WTC11 (cell line): ENCODE data around the gene CLMP. TPM values are rescaled to one million over a fixed set of nuclear protein-coding genes. Genes with fewer than 3 reads are reported as not detected.

Source experiments
- ATAC-seq: fragments of 200-7000 bp; cut with Tn5 transposase; 2 replicates; pipeline ENCODE4 v1.10.0; 2021; ENCODE audit warnings: mild to moderate bottlenecking, moderate library complexity
- CTCF ChIA-PET: fragments of 300-600 bp; sonication (Branson Sonifier 250); formaldehyde crosslinking; loops from one replicate; lab custom pipeline; 2021; ENCODE audit warnings: antibody characterized with exemption; lab: Charles Lee
- POLR2A ChIA-PET: fragments of 350-600 bp; sonication (Branson Sonifier 250); formaldehyde crosslinking; loops from one replicate; lab custom pipeline; 2021; ENCODE audit warnings: antibody characterized with exemption; lab: Charles Lee
- DNase-seq: peaks from one replicate; pipeline ENCODE4 v3.0.0; 2021; ENCODE audit warnings: low spot score
- H3K27ac Mint-ChIP-seq: 2 replicates; pipeline ENCODE4 v1.8.0; 2021; ENCODE audit warnings: mixed read lengths
- H3K27me3 Mint-ChIP-seq: 2 replicates; pipeline ENCODE4 v1.8.0; 2021; ENCODE audit warnings: low read depth, mild to moderate bottlenecking, moderate library complexity, mixed read lengths
- H3K36me3 Mint-ChIP-seq: 2 replicates; pipeline ENCODE4 v1.8.0; 2021; ENCODE audit warnings: mixed read lengths
- H3K4me1 Mint-ChIP-seq: 2 replicates; pipeline ENCODE4 v1.8.0; 2022; ENCODE audit warnings: mixed read lengths
- H3K4me3 Mint-ChIP-seq: 2 replicates; pipeline ENCODE4 v1.8.0; 2021; ENCODE audit warnings: mild to moderate bottlenecking, moderate library complexity, mixed read lengths
- H3K9me3 Mint-ChIP-seq: 2 replicates; pipeline ENCODE4 v1.8.0; 2021; ENCODE audit warnings: mixed read lengths
- EMX1 ChIP-seq: fragments of 250-450 bp; sonication (Bioruptor Pico); IDR thresholded peaks from 2 replicates; pipeline ENCODE4 v1.8.0; 2021; ENCODE audit warnings: mild to moderate bottlenecking
- FOXJ3 ChIP-seq: sonication (generic); formaldehyde crosslinking; IDR thresholded peaks from 2 replicates; pipeline ENCODE4 v1.9.0; 2021; ENCODE audit warnings: missing genetic modification reagents, mild to moderate bottlenecking, borderline replicate concordance
- NFE2L1 ChIP-seq: sonication (generic); formaldehyde crosslinking; IDR thresholded peaks from 2 replicates; pipeline ENCODE4 v1.8.1; 2023; ENCODE audit warnings: missing genetic modification reagents
- TCF7 ChIP-seq: sonication (generic); formaldehyde crosslinking; IDR thresholded peaks from 2 replicates; pipeline ENCODE4 v1.8.0; 2022; ENCODE audit warnings: mild to moderate bottlenecking, low read depth, missing genetic modification reagents, moderate library complexity
- USF2 ChIP-seq: sonication (generic); formaldehyde crosslinking; IDR thresholded peaks from 2 replicates; pipeline ENCODE4 v1.8.1; 2023; ENCODE audit warnings: mild to moderate bottlenecking, missing genetic modification reagents, moderate library complexity
- ZNF263 ChIP-seq: sonication (generic); formaldehyde crosslinking; IDR thresholded peaks from 2 replicates; pipeline ENCODE4 v1.8.1; 2022; ENCODE audit warnings: low read depth, mild to moderate bottlenecking, moderate library complexity, missing genetic modification reagents
- total RNA-seq: library from RNA; stranded (reverse); gene quantifications from 3 replicates; pipeline ENCODE4 v1.2.3, GENCODE V29; 2021
- TF ChIP-seq, protein P1 (sequence below): fragments of 200-600 bp; IDR thresholded peaks from 2 replicates; pipeline ENCODE4 v1.8.0; 2022; ENCODE audit warnings: antibody characterized with exemption
- TF ChIP-seq, protein P2 (sequence below): sonication (generic); formaldehyde crosslinking; IDR thresholded peaks from 2 replicates; pipeline ENCODE4 v1.8.0; 2022; ENCODE audit warnings: mild to moderate bottlenecking, missing genetic modification reagents
- TF ChIP-seq, protein P3 (sequence below): sonication (generic); formaldehyde crosslinking; IDR thresholded peaks from 2 replicates; pipeline ENCODE4 v1.8.1; 2022; ENCODE audit warnings: missing genetic modification reagents, borderline replicate concordance
- TF ChIP-seq, protein P4 (sequence below): sonication (generic); formaldehyde crosslinking; IDR thresholded peaks from 2 replicates; pipeline ENCODE4 v1.8.1; 2022; ENCODE audit warnings: mild to moderate bottlenecking, missing genetic modification reagents, moderate library complexity, borderline replicate concordance
- TF ChIP-seq, protein P5 (sequence below): sonication (generic); formaldehyde crosslinking; conservative IDR thresholded peaks from 2 replicates; pipeline ENCODE4 v1.8.1; 2023; ENCODE audit warnings: mild to moderate bottlenecking, low read depth, missing genetic modification reagents, moderate library complexity

The CLMP gene
- total RNA-seq, 1 experiment from 2014 or later, result 20.0 TPM

DNA sequence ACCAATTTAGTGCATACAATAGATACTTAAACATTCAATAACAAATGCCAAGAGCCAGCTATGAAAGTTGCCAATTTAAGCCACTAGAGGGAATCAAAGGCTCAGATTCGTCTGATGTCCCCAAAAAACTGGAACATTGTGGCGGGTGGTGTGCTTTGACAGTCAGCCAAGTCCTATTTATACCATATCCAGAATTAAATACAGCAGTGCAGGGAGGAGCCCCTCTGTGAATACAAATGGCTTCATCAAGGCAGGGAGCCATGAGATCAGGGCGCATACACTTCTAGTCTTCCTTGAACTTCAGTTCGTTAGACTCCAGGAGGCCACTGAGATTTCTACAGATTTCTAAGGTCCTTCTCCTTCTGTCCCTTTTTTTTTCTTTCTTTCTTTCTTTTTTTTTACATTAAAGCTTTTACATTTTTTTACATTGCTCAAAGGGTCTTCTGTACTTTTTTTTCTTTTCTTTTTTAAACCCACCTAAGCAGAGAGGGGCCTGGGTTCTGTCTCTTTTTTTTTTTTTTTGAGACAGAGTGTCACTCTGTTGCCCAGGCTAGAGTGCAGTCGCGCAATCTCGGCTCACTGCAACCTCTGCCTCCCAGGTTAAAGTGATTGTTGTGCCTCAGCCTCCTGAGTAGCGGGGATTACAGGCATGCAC is 91.6 kb downstream of the CLMP start:
- POLR2A ChIA-PET, result interaction anchor here (0.9 kb wide), 1 partner anchor 304 kb away, joined by 3 read pairs; no protein-coding TSS in a partner anchor
- ATAC-seq, result peak; percentile 65
- TF ChIP-seq EMX1 (CRISPR knock-in tag), result no peak
- TF ChIP-seq, protein P1, sequence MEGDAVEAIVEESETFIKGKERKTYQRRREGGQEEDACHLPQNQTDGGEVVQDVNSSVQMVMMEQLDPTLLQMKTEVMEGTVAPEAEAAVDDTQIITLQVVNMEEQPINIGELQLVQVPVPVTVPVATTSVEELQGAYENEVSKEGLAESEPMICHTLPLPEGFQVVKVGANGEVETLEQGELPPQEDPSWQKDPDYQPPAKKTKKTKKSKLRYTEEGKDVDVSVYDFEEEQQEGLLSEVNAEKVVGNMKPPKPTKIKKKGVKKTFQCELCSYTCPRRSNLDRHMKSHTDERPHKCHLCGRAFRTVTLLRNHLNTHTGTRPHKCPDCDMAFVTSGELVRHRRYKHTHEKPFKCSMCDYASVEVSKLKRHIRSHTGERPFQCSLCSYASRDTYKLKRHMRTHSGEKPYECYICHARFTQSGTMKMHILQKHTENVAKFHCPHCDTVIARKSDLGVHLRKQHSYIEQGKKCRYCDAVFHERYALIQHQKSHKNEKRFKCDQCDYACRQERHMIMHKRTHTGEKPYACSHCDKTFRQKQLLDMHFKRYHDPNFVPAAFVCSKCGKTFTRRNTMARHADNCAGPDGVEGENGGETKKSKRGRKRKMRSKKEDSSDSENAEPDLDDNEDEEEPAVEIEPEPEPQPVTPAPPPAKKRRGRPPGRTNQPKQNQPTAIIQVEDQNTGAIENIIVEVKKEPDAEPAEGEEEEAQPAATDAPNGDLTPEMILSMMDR, result peak; percentile 46
- H3K4me3 Mint-ChIP-seq, result no peak overlapping the region
- peak; percentile 22 for DNase-seq
- no peaks in the 10 kb centered on the region for H3K36me3 Mint-ChIP-seq
- CTCF ChIA-PET, result interaction anchor here (0.6 to 11.2 kb wide), 47 partner anchors 9 to 376 kb away, joined by 3 to 197 read pairs (median 4); partner anchors contain the start of gene CLMP
- H3K9me3 Mint-ChIP-seq, result no peaks in the 10 kb centered on the region
- no peaks in the 10 kb centered on the region for H3K27me3 Mint-ChIP-seq
- H3K27ac Mint-ChIP-seq, result 0 out of 2 replicates have a peak overlapping the region, but pooled peaks have one; percentile 41
- peaks cover 27% of the 10 kb centered on the region for H3K4me1 Mint-ChIP-seq

GRCh38 chr11:123100379-123101085 is 94.5 kb downstream of the CLMP start:
- H3K27ac Mint-ChIP-seq, result no peak overlapping the region

GRCh38 chr11:123098990-123099389 is 96.1 kb downstream of the CLMP start:
- TF ChIP-seq NFE2L1 (CRISPR knock-in tag), result no peak
- TF ChIP-seq, protein P2, sequence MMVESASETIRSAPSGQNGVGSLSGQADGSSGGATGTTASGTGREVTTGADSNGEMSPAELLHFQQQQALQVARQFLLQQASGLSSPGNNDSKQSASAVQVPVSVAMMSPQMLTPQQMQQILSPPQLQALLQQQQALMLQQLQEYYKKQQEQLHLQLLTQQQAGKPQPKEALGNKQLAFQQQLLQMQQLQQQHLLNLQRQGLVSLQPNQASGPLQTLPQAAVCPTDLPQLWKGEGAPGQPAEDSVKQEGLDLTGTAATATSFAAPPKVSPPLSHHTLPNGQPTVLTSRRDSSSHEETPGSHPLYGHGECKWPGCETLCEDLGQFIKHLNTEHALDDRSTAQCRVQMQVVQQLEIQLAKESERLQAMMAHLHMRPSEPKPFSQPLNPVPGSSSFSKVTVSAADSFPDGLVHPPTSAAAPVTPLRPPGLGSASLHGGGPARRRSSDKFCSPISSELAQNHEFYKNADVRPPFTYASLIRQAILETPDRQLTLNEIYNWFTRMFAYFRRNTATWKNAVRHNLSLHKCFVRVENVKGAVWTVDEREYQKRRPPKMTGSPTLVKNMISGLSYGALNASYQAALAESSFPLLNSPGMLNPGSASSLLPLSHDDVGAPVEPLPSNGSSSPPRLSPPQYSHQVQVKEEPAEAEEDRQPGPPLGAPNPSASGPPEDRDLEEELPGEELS (CRISPR knock-in tag), result no peak
- TF ChIP-seq, protein P1, result no peak
- TF ChIP-seq, protein P3, sequence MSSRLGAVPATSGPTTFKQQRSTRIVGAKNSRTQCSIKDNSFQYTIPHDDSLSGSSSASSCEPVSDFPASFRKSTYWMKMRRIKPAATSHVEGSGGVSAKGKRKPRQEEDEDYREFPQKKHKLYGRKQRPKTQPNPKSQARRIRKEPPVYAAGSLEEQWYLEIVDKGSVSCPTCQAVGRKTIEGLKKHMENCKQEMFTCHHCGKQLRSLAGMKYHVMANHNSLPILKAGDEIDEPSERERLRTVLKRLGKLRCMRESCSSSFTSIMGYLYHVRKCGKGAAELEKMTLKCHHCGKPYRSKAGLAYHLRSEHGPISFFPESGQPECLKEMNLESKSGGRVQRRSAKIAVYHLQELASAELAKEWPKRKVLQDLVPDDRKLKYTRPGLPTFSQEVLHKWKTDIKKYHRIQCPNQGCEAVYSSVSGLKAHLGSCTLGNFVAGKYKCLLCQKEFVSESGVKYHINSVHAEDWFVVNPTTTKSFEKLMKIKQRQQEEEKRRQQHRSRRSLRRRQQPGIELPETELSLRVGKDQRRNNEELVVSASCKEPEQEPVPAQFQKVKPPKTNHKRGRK, result no peak
- no peaks in the 10 kb centered on the region for H3K27me3 Mint-ChIP-seq
- no peak overlapping the region for H3K4me3 Mint-ChIP-seq
- ATAC-seq (no peak), DNase-seq (no peak)
- CTCF ChIA-PET, result interaction anchor here (7.9 kb wide), 1 partner anchor 162 kb away, joined by 113 read pairs; no protein-coding TSS in a partner anchor
- no peak overlapping the region; the same call in 1 of the 2 replicates for H3K27ac Mint-ChIP-seq
- peaks cover 27% of the 10 kb centered on the region for H3K4me1 Mint-ChIP-seq
- POLR2A ChIA-PET, result no interaction called here
- H3K9me3 Mint-ChIP-seq, result no peaks in the 10 kb centered on the region
- H3K36me3 Mint-ChIP-seq, result peaks cover 6% of the 10 kb centered on the region

More at GRCh38 chr11:123100379-123101085, 94.5 kb downstream of the CLMP start:
- TF ChIP-seq EMX1 (CRISPR knock-in tag), result no peak
- ATAC-seq (peak; percentile 49), DNase-seq (no peak)
- POLR2A ChIA-PET, result no interaction called here
- no peak overlapping the region for H3K4me3 Mint-ChIP-seq
- H3K27me3 Mint-ChIP-seq, result no peaks in the 10 kb centered on the region
- peaks cover 2% of the 10 kb centered on the region; the same call in 1 of the 2 replicates for H3K36me3 Mint-ChIP-seq
- peaks cover 27% of the 10 kb centered on the region for H3K4me1 Mint-ChIP-seq
- no peaks in the 10 kb centered on the region for H3K9me3 Mint-ChIP-seq
- CTCF ChIA-PET, result interaction anchor here (0.6 to 7.9 kb wide), 4 partner anchors 12 to 160 kb away, joined by 3 to 113 read pairs (median 3); no protein-coding TSS in a partner anchor

DNA sequence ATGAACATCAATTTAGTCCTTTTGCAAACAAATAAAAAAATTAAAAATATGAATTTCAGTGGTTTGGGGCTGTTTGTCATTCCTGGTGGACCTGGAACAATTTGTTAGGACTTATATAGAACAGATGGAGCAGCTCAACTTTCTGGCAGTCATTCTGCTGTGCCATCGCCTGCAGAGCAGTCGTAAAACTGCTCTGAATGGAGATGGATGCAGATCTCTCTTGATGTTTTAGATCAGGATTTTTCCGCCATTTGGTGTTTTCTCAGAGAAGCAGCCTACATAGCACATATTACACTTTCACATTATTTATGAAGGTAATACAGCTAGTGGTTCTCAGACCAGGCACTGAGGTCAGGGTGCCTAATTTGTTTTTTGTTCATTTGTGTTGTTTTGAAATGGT is 101.3 kb downstream of the CLMP start:
- peaks cover 6% of the 10 kb centered on the region for H3K36me3 Mint-ChIP-seq
- CTCF ChIA-PET, result interaction anchor here (3.3 kb wide), 1 partner anchor 168 kb away, joined by 10 read pairs; no protein-coding TSS in a partner anchor
- TF ChIP-seq ZNF263 (CRISPR knock-in tag) (no peak), USF2 (no peak), FOXJ3 (CRISPR knock-in tag) (no peak), TCF7 (CRISPR knock-in tag) (no peak)
- TF ChIP-seq, protein P4, sequence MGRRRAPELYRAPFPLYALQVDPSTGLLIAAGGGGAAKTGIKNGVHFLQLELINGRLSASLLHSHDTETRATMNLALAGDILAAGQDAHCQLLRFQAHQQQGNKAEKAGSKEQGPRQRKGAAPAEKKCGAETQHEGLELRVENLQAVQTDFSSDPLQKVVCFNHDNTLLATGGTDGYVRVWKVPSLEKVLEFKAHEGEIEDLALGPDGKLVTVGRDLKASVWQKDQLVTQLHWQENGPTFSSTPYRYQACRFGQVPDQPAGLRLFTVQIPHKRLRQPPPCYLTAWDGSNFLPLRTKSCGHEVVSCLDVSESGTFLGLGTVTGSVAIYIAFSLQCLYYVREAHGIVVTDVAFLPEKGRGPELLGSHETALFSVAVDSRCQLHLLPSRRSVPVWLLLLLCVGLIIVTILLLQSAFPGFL, result no peak
- TF ChIP-seq, protein P5, sequence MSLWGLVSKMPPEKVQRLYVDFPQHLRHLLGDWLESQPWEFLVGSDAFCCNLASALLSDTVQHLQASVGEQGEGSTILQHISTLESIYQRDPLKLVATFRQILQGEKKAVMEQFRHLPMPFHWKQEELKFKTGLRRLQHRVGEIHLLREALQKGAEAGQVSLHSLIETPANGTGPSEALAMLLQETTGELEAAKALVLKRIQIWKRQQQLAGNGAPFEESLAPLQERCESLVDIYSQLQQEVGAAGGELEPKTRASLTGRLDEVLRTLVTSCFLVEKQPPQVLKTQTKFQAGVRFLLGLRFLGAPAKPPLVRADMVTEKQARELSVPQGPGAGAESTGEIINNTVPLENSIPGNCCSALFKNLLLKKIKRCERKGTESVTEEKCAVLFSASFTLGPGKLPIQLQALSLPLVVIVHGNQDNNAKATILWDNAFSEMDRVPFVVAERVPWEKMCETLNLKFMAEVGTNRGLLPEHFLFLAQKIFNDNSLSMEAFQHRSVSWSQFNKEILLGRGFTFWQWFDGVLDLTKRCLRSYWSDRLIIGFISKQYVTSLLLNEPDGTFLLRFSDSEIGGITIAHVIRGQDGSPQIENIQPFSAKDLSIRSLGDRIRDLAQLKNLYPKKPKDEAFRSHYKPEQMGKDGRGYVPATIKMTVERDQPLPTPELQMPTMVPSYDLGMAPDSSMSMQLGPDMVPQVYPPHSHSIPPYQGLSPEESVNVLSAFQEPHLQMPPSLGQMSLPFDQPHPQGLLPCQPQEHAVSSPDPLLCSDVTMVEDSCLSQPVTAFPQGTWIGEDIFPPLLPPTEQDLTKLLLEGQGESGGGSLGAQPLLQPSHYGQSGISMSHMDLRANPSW (CRISPR knock-in tag), result no peak

More for the DNA sequence above, 101.3 kb downstream of the CLMP start:
- POLR2A ChIA-PET, result no interaction called here
- H3K9me3 Mint-ChIP-seq, result no peaks in the 10 kb centered on the region
- H3K27ac Mint-ChIP-seq, result no peak overlapping the region
- no peak overlapping the region for H3K4me3 Mint-ChIP-seq
- ATAC-seq, result no peak
- H3K4me1 Mint-ChIP-seq, result no peaks in the 10 kb centered on the region
- no peak for DNase-seq
- H3K27me3 Mint-ChIP-seq, result no peaks in the 10 kb centered on the region
